Measurements from ENCODE around the gene AGMO. TPM values are rescaled to one million over a fixed set of nuclear protein-coding genes. Genes with fewer than 3 reads are reported as not detected.

AGMO gene
- total and polyA plus RNA-seq, 2 donors (not counting 1 experiment from before 2014, with no cell fraction given), result 0.06 TPM; not detected in 1

DNA sequence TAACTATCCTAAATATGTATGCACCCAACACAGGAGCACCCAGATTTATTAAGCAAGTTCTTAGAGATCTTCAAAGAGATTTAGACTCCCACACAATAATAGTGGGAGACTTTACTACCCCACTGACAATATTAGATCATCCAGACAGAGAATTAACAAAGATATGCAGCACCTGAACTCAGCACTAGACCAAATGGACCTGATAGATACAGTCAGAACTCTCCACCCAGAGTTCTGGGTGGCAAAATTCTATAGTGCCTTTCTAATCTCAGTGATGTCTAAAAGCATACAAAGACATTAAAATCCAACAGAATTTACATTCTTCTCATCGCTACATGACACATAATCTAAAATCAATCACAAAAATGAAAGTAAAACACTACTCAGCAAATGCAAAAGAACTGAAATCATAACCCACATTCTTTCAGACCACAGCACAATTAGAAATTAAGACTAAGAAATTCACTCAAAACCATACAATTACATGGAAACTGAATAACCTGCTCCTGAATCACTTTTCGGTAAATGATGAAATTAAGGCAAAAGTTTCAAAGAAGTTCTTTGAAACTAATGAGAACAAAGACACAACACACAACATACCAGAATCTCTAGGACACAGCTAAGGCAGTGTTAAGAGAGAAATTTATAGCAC is 183.2 kb downstream of the AGMO start:
- no peaks in the 10 kb centered on the region for H3K79me2 ChIP-seq (ENCODE audit: control insufficient read depth, insufficient read depth, low read length)
- no peak for DNase-seq (ENCODE audit: low read depth in 2 of 2)
- H3K27ac ChIP-seq (ENCODE audit: insufficient read depth, low read length), result no peak overlapping the region
- no peak overlapping the region for H3K4me3 ChIP-seq (replicated peaks in 1 of 4; ENCODE audit: control extremely low read depth in 1 of 4, insufficient read depth in 1 of 4, low read depth in 3 of 4, low read length in 4 of 4)
- no peaks in the 10 kb centered on the region for H3K27me3 ChIP-seq (ENCODE audit: control insufficient read depth, insufficient read depth, low read length)
- no peaks in the 10 kb centered on the region for H3K36me3 ChIP-seq (ENCODE audit: control insufficient read depth, insufficient read depth, low read length)
- no peak for TF ChIP-seq EZH2 (IDR thresholded peaks at IDR 0.05; ENCODE audit: low read length, missing control alignments)
- TF ChIP-seq, protein P1, sequence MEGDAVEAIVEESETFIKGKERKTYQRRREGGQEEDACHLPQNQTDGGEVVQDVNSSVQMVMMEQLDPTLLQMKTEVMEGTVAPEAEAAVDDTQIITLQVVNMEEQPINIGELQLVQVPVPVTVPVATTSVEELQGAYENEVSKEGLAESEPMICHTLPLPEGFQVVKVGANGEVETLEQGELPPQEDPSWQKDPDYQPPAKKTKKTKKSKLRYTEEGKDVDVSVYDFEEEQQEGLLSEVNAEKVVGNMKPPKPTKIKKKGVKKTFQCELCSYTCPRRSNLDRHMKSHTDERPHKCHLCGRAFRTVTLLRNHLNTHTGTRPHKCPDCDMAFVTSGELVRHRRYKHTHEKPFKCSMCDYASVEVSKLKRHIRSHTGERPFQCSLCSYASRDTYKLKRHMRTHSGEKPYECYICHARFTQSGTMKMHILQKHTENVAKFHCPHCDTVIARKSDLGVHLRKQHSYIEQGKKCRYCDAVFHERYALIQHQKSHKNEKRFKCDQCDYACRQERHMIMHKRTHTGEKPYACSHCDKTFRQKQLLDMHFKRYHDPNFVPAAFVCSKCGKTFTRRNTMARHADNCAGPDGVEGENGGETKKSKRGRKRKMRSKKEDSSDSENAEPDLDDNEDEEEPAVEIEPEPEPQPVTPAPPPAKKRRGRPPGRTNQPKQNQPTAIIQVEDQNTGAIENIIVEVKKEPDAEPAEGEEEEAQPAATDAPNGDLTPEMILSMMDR (conservative IDR thresholded peaks at IDR 0.05 in 1 of 2, IDR thresholded peaks at IDR 0.05 in 1 of 2; ENCODE audit: low read depth in 1 of 2, low read length in 2 of 2), result no peak
- no peak overlapping the region for H3K4me2 ChIP-seq (ENCODE audit: extremely low read depth, insufficient read depth, low read length)
- no peak overlapping the region for H3K9ac ChIP-seq (ENCODE audit: insufficient read depth, low read length)
- no peaks in the 10 kb centered on the region for H3K9me3 ChIP-seq (ENCODE audit: control insufficient read depth, insufficient read depth, low read depth, low read length)
- no peaks in the 10 kb centered on the region for H4K20me1 ChIP-seq (ENCODE audit: control insufficient read depth, extremely low read depth, insufficient read depth, low read length)
- H2AFZ ChIP-seq (ENCODE audit: low read length), result no peak overlapping the region
- H3K4me1 ChIP-seq (ENCODE audit: control insufficient read depth, extremely low read depth, insufficient read depth, low read length), result no peaks in the 10 kb centered on the region

DNA sequence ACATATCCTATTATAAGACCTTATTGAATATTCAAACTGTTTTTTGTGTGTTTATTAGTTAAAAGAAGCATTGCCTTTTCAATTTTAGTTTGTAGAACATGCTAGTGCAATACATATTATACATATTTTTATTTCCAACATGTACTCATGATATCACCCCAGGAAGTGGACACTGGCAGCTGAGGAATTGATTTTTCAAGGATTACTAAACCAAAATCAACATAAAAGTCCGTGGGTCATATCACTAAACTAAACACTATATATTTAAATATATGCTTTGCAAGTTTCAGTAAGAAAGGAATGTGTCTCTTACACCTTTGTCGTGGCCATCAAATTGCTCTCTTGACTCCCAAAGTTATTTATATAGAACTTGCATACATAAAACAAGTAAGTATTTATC is 185.2 kb downstream of the AGMO start:
- Histone ChIP-seq H3K9ac (ENCODE audit: insufficient read depth, low read length) (no peak overlapping the region), H3K4me1 (ENCODE audit: control insufficient read depth, extremely low read depth, insufficient read depth, low read length) (no peaks in the 10 kb centered on the region), H3K4me3 (replicated peaks in 1 of 4; ENCODE audit: control extremely low read depth in 1 of 4, insufficient read depth in 1 of 4, low read depth in 3 of 4, low read length in 4 of 4) (no peak overlapping the region), H3K4me2 (ENCODE audit: extremely low read depth, insufficient read depth, low read length) (no peak overlapping the region), H3K27ac (ENCODE audit: insufficient read depth, low read length) (no peak overlapping the region), H3K36me3 (ENCODE audit: control insufficient read depth, insufficient read depth, low read length) (no peaks in the 10 kb centered on the region), H4K20me1 (ENCODE audit: control insufficient read depth, extremely low read depth, insufficient read depth, low read length) (no peaks in the 10 kb centered on the region), H3K79me2 (ENCODE audit: control insufficient read depth, insufficient read depth, low read length) (no peaks in the 10 kb centered on the region), H2AFZ (ENCODE audit: low read length) (no peak overlapping the region), H3K9me3 (ENCODE audit: control insufficient read depth, insufficient read depth, low read depth, low read length) (no peaks in the 10 kb centered on the region), H3K27me3 (ENCODE audit: control insufficient read depth, insufficient read depth, low read length) (no peaks in the 10 kb centered on the region)
- DNase-seq (ENCODE audit: low read depth in 2 of 2), result no peak
- no peak for TF ChIP-seq EZH2 (IDR thresholded peaks at IDR 0.05; ENCODE audit: low read length, missing control alignments)
- TF ChIP-seq, protein P1 (conservative IDR thresholded peaks at IDR 0.05 in 1 of 2, IDR thresholded peaks at IDR 0.05 in 1 of 2; ENCODE audit: low read depth in 1 of 2, low read length in 2 of 2), result no peak

DNA sequence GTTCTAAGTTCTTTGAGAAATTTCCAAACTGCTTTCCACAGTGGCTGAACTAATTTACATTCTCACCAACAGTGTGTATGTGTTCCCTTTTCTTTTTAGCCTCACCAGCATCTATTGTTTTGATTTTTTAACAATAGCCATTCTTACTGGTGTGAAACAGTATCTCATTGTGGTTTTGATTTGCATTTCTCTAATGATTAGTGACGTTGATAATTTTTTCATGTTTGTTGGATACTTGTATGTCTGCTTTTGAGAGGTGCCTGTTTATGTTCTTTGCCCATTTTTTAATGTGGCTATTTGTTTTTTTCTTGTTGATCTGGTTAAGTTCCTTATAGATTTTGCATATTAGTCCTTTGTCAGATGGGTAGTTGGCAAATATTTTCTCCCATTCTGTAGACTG is 191.4 kb downstream of the AGMO start:
- no peak overlapping the region for H2AFZ ChIP-seq (ENCODE audit: low read length)
- no peak overlapping the region for H3K4me2 ChIP-seq (ENCODE audit: extremely low read depth, insufficient read depth, low read length)
- no peaks in the 10 kb centered on the region for H3K27me3 ChIP-seq (ENCODE audit: control insufficient read depth, insufficient read depth, low read length)
- H3K4me1 ChIP-seq (ENCODE audit: control insufficient read depth, extremely low read depth, insufficient read depth, low read length), result no peaks in the 10 kb centered on the region
- no peak for TF ChIP-seq EZH2 (IDR thresholded peaks at IDR 0.05; ENCODE audit: low read length, missing control alignments)
- TF ChIP-seq, protein P1 (conservative IDR thresholded peaks at IDR 0.05 in 1 of 2, IDR thresholded peaks at IDR 0.05 in 1 of 2; ENCODE audit: low read depth in 1 of 2, low read length in 2 of 2), result no peak
- no peak overlapping the region for H3K4me3 ChIP-seq (replicated peaks in 1 of 4; ENCODE audit: control extremely low read depth in 1 of 4, insufficient read depth in 1 of 4, low read depth in 3 of 4, low read length in 4 of 4)
- no peaks in the 10 kb centered on the region for H3K9me3 ChIP-seq (ENCODE audit: control insufficient read depth, insufficient read depth, low read depth, low read length)
- H3K27ac ChIP-seq (ENCODE audit: insufficient read depth, low read length), result no peak overlapping the region
- H3K36me3 ChIP-seq (ENCODE audit: control insufficient read depth, insufficient read depth, low read length), result no peaks in the 10 kb centered on the region
- no peak overlapping the region for H3K9ac ChIP-seq (ENCODE audit: insufficient read depth, low read length)
- no peaks in the 10 kb centered on the region for H4K20me1 ChIP-seq (ENCODE audit: control insufficient read depth, extremely low read depth, insufficient read depth, low read length)
- no peak for DNase-seq (ENCODE audit: low read depth in 2 of 2)
- H3K79me2 ChIP-seq (ENCODE audit: control insufficient read depth, insufficient read depth, low read length), result no peaks in the 10 kb centered on the region
